HG03108 (cell line): Measurements from ENCODE around the gene SNX32.
"Not testable (repeated sequence)": the region's sequence is repeated elsewhere in the genome, so short reads cannot be mapped to it uniquely, and the experiment has no call there.

Experiments used
- ATAC-seq: cut with Tn5 transposase; IDR thresholded peaks from one replicate; pipeline ENCODE4 v1.9.1; 2021; ENCODE audit warnings: moderate library complexity; ENCODE audit not compliant: unreplicated experiment

Gene SNX32

DNA sequence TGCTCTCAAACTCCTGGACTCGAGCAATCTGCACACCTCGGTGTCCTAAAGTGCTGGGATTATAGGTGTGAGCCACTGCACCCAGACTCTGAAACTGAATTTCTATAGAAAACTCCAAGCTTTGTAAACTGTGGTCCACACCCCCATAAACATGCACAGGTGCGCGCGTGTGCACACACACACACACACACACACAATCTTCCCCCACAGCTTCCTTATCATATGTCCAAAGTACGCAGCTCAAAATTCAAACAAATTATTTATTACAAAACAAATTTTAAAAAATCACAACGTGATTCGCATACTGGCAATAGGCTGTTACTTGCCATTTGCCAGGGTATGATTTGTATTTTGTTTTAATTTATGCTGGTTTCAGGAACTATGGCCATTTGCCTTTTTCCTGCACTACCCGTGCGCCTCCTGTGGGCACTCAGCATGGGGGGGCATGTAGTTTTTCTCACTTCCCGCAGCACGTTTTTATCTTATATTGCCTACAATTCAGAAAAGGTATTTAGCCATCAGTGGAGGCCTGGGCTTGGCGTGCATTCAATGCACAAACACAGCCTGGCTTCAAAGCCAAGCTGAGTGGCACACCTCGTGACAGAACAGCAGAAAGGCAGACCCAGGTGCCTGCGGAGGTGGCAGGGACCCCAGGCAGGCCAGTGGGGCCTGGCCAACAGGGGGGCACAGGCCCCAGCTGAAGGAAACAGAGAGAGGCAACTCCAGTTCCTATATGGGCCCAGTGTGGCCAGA, 10.8 kb upstream of the SNX32 start:
- ATAC-seq: no peak

DNA sequence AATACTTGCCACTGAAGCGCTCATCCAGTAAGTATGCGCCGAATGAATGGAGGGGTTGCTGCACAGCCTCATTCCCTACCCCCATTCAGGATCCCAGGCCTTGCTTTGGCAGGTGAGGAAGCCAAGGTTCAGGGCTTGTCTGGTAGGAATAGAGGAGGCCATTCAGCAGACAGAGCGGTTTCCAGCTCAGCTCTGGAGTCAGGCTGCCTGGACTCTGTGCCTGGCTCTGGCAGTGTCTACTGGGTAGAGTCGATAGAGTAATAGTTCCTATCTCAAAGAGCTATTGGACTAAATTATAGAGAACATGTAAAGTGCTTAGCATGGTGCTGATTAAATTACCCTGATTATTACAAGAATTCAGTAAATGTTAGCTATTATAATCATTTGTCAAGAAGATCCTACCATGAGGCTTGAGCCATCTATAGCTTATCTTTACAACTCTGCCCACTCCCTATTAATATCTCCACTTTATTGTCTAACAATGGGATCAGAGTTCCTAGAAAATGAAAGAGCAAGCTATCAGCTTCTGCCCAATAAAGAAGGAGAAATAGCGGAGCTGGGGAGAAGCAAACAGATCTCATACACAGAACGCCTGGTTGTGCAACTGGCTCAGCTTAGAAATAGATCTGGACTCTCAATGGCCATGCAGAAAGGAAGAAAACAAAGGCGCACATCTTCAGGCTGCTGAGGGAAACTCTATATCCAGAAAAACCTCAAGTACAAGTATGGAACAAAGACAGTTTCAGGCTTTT, 6.6 kb upstream of the SNX32 start:
- ATAC-seq: no peak

DNA sequence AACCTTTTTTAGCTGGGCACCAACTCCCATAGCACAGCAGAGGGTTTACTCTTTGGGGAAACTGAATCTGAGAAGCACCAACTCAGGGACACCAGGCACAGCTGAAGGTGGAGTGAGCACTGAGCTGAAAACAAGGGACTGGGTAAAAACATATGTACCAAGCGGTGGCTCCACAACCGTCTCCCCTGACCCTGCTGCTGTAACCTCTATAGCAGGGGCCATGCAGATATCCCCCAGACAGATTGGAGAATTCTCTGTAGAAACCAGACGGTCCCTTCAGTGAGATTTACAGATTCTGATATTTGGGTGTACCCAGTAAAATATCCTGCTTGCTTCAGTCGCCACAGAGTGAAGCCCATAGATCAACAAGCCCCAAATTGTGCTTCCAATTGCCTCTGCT, 4.3 kb upstream of the SNX32 start:
- ATAC-seq: no peak

DNA sequence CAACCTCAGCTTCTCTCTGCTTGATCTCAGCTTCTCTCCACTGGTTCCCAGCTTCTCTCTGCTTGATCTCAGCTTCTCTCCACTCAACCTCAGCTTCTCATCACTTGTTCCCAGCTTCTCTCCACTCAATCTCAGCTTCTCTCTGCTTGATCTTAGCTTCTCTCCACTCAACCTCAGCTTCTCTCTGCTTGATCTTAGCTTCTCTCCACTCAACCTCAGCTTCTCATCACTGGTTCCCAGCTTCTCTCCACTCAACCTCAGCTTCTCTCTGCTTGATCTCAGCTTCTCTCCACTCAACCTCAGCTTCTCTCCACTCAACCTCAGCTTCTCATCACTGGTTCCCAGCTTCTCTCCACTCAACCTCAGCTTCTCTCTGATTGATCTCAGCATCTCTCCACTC, 1.5 kb upstream of the SNX32 start:
- not testable (repeated sequence) for ATAC-seq

DNA sequence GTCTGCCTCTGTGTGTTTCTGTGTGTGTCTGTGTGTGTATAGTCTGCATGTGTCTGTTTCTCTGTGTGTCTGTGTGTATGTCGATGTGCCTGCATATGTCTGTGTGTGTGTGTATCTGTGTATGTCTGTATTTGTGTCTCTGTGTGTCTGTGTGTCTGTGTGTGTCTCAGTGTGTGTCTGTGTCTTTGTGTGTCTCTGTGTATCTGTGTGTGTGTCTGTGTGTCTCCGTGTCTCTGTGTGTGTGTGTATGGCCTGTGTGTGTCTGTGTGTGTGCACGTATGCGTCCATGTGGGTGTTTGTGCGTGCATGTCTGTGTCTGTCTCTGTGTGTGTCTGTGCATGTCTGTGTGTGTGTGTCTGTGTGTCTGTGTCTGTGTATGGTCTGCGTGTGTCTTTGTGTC, 439 bp downstream of the SNX32 start:
- no peak for ATAC-seq

DNA sequence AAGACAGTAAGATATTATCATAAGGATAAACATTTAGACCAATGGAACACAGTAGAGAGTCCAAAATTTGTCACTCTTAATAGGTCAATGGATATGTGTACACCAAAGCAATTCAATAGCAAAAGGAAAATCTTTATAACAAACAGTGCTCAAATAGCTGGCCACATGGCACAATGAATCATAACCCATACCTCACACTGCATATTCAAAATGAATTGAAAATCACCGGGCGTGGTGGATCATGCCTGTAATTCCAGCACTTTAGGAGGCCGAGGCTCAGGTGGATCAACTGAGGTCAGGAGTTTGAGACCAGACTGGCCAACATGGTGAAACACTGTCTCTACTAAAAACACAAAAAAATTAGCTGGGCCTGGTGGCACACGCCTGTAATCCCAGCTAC, 8.4 kb downstream of the SNX32 start:
- no peak for ATAC-seq

DNA sequence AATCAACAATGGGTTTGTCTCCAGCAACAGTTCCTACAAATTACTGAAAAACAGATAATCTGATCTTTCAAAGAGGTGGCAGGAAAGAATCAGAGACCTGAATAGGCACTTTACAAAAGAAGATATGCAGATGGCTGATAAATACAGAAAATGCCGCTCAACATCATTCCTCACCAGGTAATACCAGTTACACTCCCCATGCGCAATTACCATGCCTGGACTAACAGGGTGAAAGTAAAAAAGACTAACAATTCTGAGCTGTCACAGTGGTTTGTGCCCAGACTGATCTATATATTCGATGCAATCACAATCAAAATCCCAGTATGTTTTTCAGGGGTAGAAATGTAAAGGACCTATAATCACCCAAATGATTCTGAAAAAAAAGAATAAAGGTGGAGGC, 10.0 kb downstream of the SNX32 start:
- ATAC-seq: no peak

GRCh38 chr11:65844231-65844872, 10.6 kb downstream of the SNX32 start:
- no peak for ATAC-seq

- ATAC-seq: no peak
Observed at GRCh38 chr11:65847746-65848145, 14.0 kb downstream of the SNX32 start.

DNA sequence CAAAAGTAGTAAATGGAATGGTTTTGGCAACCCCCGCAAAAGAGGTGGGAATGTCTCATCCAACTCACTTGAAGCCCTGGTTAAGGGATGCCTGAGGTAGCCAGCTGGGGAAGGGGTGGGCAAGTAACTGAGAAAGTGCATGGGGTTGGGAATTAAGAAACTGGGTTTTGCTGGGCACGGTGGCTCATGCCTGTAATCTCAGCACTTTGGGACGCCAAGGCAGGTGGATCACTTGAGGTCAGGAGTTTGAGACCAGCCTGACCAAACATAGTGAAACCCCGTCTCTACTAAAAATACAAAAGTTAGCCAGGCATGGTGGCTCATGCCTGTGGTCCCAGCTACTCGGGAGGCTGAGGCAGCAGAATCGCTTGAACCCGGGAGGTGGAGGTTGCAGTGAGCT, 14.9 kb downstream of the SNX32 start:
- not testable (repeated sequence) for ATAC-seq

- no peak for ATAC-seq
Observed at GRCh38 chr11:65849366-65849765, 15.6 kb downstream of the SNX32 start.

GRCh38 chr11:65849771-65850216, 16.0 kb downstream of the SNX32 start:
- no peak for ATAC-seq

- no peak for ATAC-seq
Observed at GRCh38 chr11:65850217-65851082, 16.7 kb downstream of the SNX32 start.

GRCh38 chr11:65851083-65851579, 17.4 kb downstream of the SNX32 start:
- no peak for ATAC-seq

GRCh38 chr11:65851811-65852507, 18.2 kb downstream of the SNX32 start:
- ATAC-seq: no peak

DNA sequence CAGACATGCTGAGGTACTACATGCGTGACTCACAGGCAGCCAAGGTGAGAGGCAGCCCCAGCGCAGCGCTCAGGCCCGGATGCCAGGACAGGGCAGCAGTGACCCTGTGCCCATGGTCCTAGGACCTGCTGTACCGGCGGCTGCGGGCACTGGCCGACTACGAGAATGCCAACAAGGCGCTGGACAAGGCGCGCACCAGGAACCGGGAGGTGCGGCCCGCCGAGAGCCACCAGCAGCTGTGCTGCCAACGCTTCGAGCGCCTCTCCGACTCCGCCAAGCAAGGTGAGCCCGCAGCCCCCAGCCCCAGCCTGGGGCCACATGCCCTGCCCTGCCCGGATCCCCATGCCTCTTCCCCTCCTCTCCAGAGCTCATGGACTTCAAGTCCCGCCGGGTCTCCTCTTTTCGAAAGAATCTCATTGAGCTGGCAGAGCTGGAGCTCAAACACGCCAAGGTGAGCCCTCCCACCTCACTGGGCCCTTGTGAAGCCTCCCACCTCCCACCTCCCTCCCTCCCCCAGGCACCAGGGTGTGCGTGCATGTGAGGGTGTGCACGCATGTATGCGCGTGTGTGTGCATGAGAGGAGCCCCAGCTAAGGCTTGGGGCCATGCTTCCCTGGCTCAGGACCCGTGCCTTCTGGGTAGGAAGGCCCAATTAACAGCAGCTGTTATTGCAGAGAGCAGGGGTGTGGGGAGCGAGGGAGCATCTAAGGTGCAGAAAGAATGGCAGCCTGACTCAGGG, 18.9 kb downstream of the SNX32 start:
- ATAC-seq: no peak

GRCh38 chr11:65853246-65853979, 19.6 kb downstream of the SNX32 start:
- ATAC-seq: no peak

GRCh38 chr11:65854161-65854592, 20.4 kb downstream of the SNX32 start:
- ATAC-seq: no peak
